GM12878 (cell line): ENCODE measurements around the gene SCARB1. TPM values are rescaled to one million over a fixed set of nuclear protein-coding genes. Genes with fewer than 3 reads are reported as not detected.

Experiments used
- ATAC-seq: fragments of 200-7000 bp; cut with Tn5 transposase; 3 replicates; pipeline ENCODE4 v1.9.1; 2020; ENCODE audit warnings: mild to moderate bottlenecking, moderate library complexity
- BruUV-seq: library from RNA; stranded (reverse); fragments of 400-500 nt; replicated peaks from 2 replicates; lab custom pipeline; 2021; lab: Mats Ljungman, UMichigan
- CTCF ChIA-PET: fragments of 300-600 bp; sonication (Branson Sonifier 250); formaldehyde crosslinking; extraction: SDS; loops from one replicate; lab custom pipeline; 2021; ENCODE audit warnings: inconsistent platforms; lab: Yijun Ruan, JAX
- POLR2A ChIA-PET: fragments of 350-600 bp; formaldehyde crosslinking; extraction: SDS; loops from one replicate; lab custom pipeline; 2021; ENCODE audit warnings: inconsistent platforms; lab: Charles Lee
- RAD21 ChIA-PET: fragments of 300-600 bp; sonication (Branson Sonifier 250); formaldehyde crosslinking; loops from one replicate; lab custom pipeline; 2023; ENCODE audit warnings: antibody characterized with exemption; ENCODE audit not compliant: unreplicated experiment; lab: Charles Lee
- SMC1A ChIA-PET: fragments of 300-600 bp; sonication (Branson Sonifier 250); formaldehyde crosslinking; loops from one replicate; lab custom pipeline; 2023; ENCODE audit not compliant: unreplicated experiment, uncharacterized antibody; lab: Charles Lee
- DNase-seq: peaks from one replicate; pipeline ENCODE4 v3.0.0-alpha.2; 2011; ENCODE audit warnings: low read depth, low spot score
- FAIRE-seq: peaks from 3 replicates; lab custom pipeline; 2011; peaks lifted over from hg19 to GRCh38; lab: Jason Lieb, UNC
- H2AFZ ChIP-seq: 2 replicates; pipeline ENCODE4 v1.6.0; 2011; ENCODE audit warnings: low read depth, low read length, control low read depth; ENCODE audit not compliant: control insufficient read depth
- H3K27ac ChIP-seq: 2 replicates; pipeline ENCODE4 v1.5.1; 2011; ENCODE audit warnings: control low read depth; ENCODE audit not compliant: control insufficient read depth, insufficient read depth
- H3K27me3 ChIP-seq, 2 experiments: replicated peaks in 1 of 2; 2 replicates each; pipeline versions ENCODE4 v1.6.0 to v1.6.1; 2011; ENCODE audit warnings: low read length in 1 of 2; ENCODE audit not compliant: control insufficient read depth in 2 of 2, insufficient read depth in 2 of 2
- H3K36me3 ChIP-seq, 2 experiments: 2 replicates each; pipeline ENCODE4 v1.5.1; 2011; ENCODE audit warnings: low read length in 1 of 2; ENCODE audit not compliant: control insufficient read depth in 2 of 2, insufficient read depth in 2 of 2
- H3K4me1 ChIP-seq: 2 replicates; pipeline ENCODE4 v1.6.1; 2011; ENCODE audit warnings: mild to moderate bottlenecking, low read length, moderate library complexity, mixed read lengths; ENCODE audit not compliant: control insufficient read depth, insufficient read depth
- H3K4me2 ChIP-seq: 2 replicates; pipeline ENCODE4 v1.6.0; 2011; ENCODE audit warnings: control low read depth; ENCODE audit not compliant: control insufficient read depth, insufficient read depth
- H3K4me3 ChIP-seq: fragments of 200-600 bp; sonication (generic); 2 replicates; pipeline ENCODE4 v1.5.1; 2016
- H3K79me2 ChIP-seq: 2 replicates; pipeline ENCODE4 v1.6.0; 2011; ENCODE audit warnings: low read length; ENCODE audit not compliant: control insufficient read depth, insufficient read depth
- H3K9ac ChIP-seq: 2 replicates; pipeline ENCODE4 v1.8.0; 2011; ENCODE audit warnings: low read length, control low read depth, mixed read lengths; ENCODE audit not compliant: control insufficient read depth, insufficient read depth
- H3K9me3 ChIP-seq: replicated peaks from 3 replicates; pipeline ENCODE4 v1.5.1; 2011; ENCODE audit warnings: mild to moderate bottlenecking, low read length; ENCODE audit not compliant: control insufficient read depth, insufficient read depth
- H4K20me1 ChIP-seq: 2 replicates; pipeline ENCODE4 v1.6.0; 2011; ENCODE audit not compliant: control insufficient read depth, insufficient read depth
- CBX3 ChIP-seq: fragments of 200-600 bp; sonication (generic); IDR thresholded peaks from 2 replicates; pipeline ENCODE4 v1.6.1; 2016; ENCODE audit warnings: low read depth, borderline replicate concordance
- HDGF ChIP-seq: fragments of 450-650 bp; IDR thresholded peaks from 2 replicates; pipeline ENCODE4 v1.6.1; 2016; ENCODE audit warnings: antibody characterized with exemption
- WGBS: methylation state at CpG from one replicate; pipeline ENCODE4 v1.1.6; 2016; ENCODE audit warnings: low lambda C conversion rate; ENCODE audit not compliant: insufficient replicate concordance, insufficient coverage; ENCODE audit errors: missing lambda C conversion rate; 5-methylcytosine and 5-hydroxymethylcytosine counted together
- in situ Hi-C: fragments of 300-500 bp; cut with MboI; formaldehyde crosslinking; loops from 9 replicates; pipeline ENCODE4 v1.14.3; 2018; ENCODE audit warnings: mixed read lengths
- intact Hi-C: fragments of 100-400 bp; cut with micrococcal nuclease; formaldehyde crosslinking; loops from one replicate; pipeline ENCODE4 v1.14.2; 2022; ENCODE audit not compliant: unreplicated experiment
- polyA plus RNA-seq, 11 experiments: library from polyadenylated mRNA; depleted of rRNA in 4 of 11; unstranded in 6 of 11; stranded (reverse) in 5 of 11; fragments of >200 nt; fragmentation: Nextera tagmentation in 4 of 11; fragmentation: Illumina TruSeq in 1 of 11; extraction: Ambion mirVana in 4 of 11; extraction: Trizol in 1 of 11; gene quantifications; 1 replicate in 1 of 11; 2 replicates in 10 of 11; pipeline versions ENCODE4 v1.2.1 to v1.2.3, GENCODE V29; 2011 to 2016; ENCODE audit warnings: inconsistent platforms in 2 of 11, missing spikeins in 2 of 11, low read depth in 1 of 11
- total RNA-seq, 4 experiments: library from RNA; depleted of rRNA in 3 of 4; stranded (reverse); fragments of >200 nt in 3 of 4; fragmentation: Illumina TruSeq in 1 of 4; extraction: Trizol in 1 of 4; gene quantifications; 2 replicates each; pipeline versions ENCODE4 v1.2.1 to v1.2.3, GENCODE V29; 2013 to 2021
- TF ChIP-seq, protein P1 (sequence below): IDR thresholded peaks from 2 replicates; pipeline ENCODE4 v1.6.1; 2011; ENCODE audit warnings: low read depth, mild to moderate bottlenecking, low read length, moderate library complexity, borderline replicate concordance; ENCODE audit errors: extremely low read depth
- TF ChIP-seq, protein P2 (sequence below): fragments of 450-650 bp; formaldehyde crosslinking; IDR thresholded peaks from 2 replicates; pipeline ENCODE4 v1.4.0; 2022; ENCODE audit warnings: mild to moderate bottlenecking, moderate library complexity

The SCARB1 gene
- total and polyA plus RNA-seq, 10 of the 15 experiments (the other 5 are each of a cell fraction or from before 2014, with no cell fraction given) = 0.34 to 104 (median 63.1) TPM

DNA sequence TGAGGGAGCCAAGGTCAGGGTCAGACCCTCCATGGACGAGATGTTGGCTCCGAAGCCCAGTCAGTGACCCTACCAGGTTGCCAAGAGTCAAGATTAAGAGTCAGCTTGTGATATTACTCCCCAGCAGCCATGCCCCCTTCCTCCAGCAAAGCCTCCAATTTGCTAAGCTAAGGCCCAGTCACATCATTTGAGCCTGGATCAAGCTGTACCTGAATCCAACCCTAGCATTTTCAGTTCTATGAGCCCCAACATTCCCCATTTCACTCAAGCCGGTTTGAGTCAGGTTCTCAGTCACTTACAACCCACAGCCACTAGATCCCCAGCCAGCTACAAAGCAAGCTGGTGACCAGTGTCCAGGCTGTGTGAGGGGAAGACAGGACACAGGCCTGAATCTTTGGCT, 49.9 kb downstream of the SCARB1 start:
- intact Hi-C loops (no loop called here), in situ Hi-C loops (no loop called here)
- ChIA-PET CTCF (no interaction called here), POLR2A (interaction anchor here (0.5 kb wide), 1 partner anchor 181 kb away, joined by 3 read pairs; no protein-coding TSS in a partner anchor), SMC1A (no interaction called here), RAD21 (no interaction called here)
- WGBS = 83% methylated on average over 3 of the region's 3 CpGs
- no peak overlapping the region for H3K9ac ChIP-seq
- no peak overlapping the region for H3K4me3 ChIP-seq
- no peak overlapping the region for H3K27ac ChIP-seq
- peaks cover 30 to 50% of the 10 kb centered on the region in 2 experiments for H3K36me3 ChIP-seq
- no peaks in the 10 kb centered on the region for H3K9me3 ChIP-seq
- DNase-seq = no peak
- no peak for FAIRE-seq
- H3K4me1 ChIP-seq = no peaks in the 10 kb centered on the region
- no peaks in the 10 kb centered on the region for H3K27me3 ChIP-seq
- no peaks in the 10 kb centered on the region for H3K79me2 ChIP-seq
- TF ChIP-seq HDGF (no peak), CBX3 (no peak)
- TF ChIP-seq, protein P1, sequence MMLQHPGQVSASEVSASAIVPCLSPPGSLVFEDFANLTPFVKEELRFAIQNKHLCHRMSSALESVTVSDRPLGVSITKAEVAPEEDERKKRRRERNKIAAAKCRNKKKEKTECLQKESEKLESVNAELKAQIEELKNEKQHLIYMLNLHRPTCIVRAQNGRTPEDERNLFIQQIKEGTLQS = no peak
- TF ChIP-seq, protein P2, sequence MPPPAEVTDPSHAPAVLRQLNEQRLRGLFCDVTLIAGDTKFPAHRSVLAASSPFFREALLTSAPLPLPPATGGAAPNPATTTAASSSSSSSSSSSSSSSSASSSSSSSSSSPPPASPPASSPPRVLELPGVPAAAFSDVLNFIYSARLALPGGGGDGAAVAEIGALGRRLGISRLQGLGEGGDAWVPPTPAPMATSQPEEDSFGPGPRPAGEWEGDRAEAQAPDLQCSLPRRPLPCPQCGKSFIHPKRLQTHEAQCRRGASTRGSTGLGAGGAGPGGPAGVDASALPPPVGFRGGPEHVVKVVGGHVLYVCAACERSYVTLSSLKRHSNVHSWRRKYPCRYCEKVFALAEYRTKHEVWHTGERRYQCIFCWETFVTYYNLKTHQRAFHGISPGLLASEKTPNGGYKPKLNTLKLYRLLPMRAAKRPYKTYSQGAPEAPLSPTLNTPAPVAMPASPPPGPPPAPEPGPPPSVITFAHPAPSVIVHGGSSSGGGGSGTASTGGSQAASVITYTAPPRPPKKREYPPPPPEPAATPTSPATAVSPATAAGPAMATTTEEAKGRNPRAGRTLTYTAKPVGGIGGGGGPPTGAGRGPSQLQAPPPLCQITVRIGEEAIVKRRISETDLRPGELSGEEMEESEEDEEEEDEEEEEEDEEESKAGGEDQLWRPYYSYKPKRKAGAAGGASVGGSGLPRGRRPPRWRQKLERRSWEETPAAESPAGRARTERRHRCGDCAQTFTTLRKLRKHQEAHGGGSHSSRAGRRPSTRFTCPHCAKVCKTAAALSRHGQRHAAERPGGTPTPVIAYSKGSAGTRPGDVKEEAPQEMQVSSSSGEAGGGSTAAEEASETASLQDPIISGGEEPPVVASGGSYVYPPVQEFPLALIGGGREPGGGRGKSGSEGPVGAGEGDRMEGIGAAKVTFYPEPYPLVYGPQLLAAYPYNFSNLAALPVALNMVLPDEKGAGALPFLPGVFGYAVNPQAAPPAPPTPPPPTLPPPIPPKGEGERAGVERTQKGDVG (CRISPR knock-in tag) = no peak
- no peak overlapping the region for H3K4me2 ChIP-seq
- no peak for ATAC-seq
- H4K20me1 ChIP-seq = no peaks in the 10 kb centered on the region
- BruUV-seq = no TSS peak
- no peak overlapping the region for H2AFZ ChIP-seq
